Loucy (cell line): Measurements from ENCODE around the gene MMP14.

Experiments
- H2AFZ ChIP-seq: fragments of 200-600 bp; sonication (generic); 2 replicates; pipeline ENCODE4 v1.6.0; 2016; ENCODE audit warnings: antibody characterized with exemption, mild to moderate bottlenecking, low read length, moderate library complexity
- H3F3A ChIP-seq: fragments of 200-600 bp; 2 replicates; pipeline ENCODE4 v1.6.0; 2016; ENCODE audit warnings: antibody characterized with exemption, low read depth, mild to moderate bottlenecking
- H3K27me3 ChIP-seq: fragments of 200-600 bp; sonication (generic); 2 replicates; pipeline ENCODE4 v1.6.1; 2014; ENCODE audit warnings: low read length, mild to moderate bottlenecking; ENCODE audit not compliant: insufficient read depth, poor library complexity, severe bottlenecking
- H3K36me3 ChIP-seq: fragments of 200-600 bp; sonication (generic); 2 replicates; pipeline ENCODE4 v1.6.1; 2016; ENCODE audit warnings: low read length; ENCODE audit not compliant: insufficient read depth
- H3K4me1 ChIP-seq: fragments of 200-600 bp; sonication (generic); 2 replicates; pipeline ENCODE4 v1.5.1; 2014; ENCODE audit warnings: low read length, mild to moderate bottlenecking; ENCODE audit not compliant: insufficient read depth, poor library complexity, severe bottlenecking
- H3K4me2 ChIP-seq: fragments of 200-600 bp; sonication (generic); 2 replicates; pipeline ENCODE4 v1.6.0; 2014; ENCODE audit warnings: antibody characterized with exemption, low read length, low read depth, mild to moderate bottlenecking; ENCODE audit not compliant: poor library complexity, severe bottlenecking
- H3K4me3 ChIP-seq: fragments of 200-600 bp; sonication (generic); 2 replicates; pipeline ENCODE4 v1.5.1; 2014; ENCODE audit warnings: low read length, mild to moderate bottlenecking, mixed read lengths; ENCODE audit not compliant: poor library complexity, severe bottlenecking
- H3K79me2 ChIP-seq: fragments of 200-600 bp; sonication (generic); 2 replicates; pipeline ENCODE4 v1.6.1; 2014; ENCODE audit warnings: low read length; ENCODE audit not compliant: insufficient read depth
- H3K9ac ChIP-seq: fragments of 200-600 bp; sonication (generic); 2 replicates; pipeline ENCODE4 v1.6.0; 2014; ENCODE audit warnings: mild to moderate bottlenecking, low read depth, low read length, moderate library complexity; ENCODE audit not compliant: poor library complexity, severe bottlenecking
- H3K9me2 ChIP-seq: fragments of 200-600 bp; sonication (generic); replicated peaks from 2 replicates; pipeline ENCODE4 v1.6.1; 2016; ENCODE audit warnings: low read depth, low read length, mixed read lengths
- H3K9me3 ChIP-seq: fragments of 200-600 bp; sonication (generic); 2 replicates; pipeline ENCODE4 v1.6.1; 2014; ENCODE audit warnings: mild to moderate bottlenecking, antibody characterized with exemption, low read length, low read depth; ENCODE audit not compliant: insufficient read depth
- H4K20me1 ChIP-seq: fragments of 200-600 bp; sonication (generic); 2 replicates; pipeline ENCODE4 v1.6.0; 2014; ENCODE audit warnings: antibody characterized with exemption, low read length, mild to moderate bottlenecking; ENCODE audit not compliant: insufficient read depth, poor library complexity, severe bottlenecking
- CTCF ChIP-seq: fragments of 200-600 bp; sonication (generic); conservative IDR thresholded peaks from 2 replicates; pipeline ENCODE4 v1.5.1; 2014; ENCODE audit warnings: mild to moderate bottlenecking, antibody characterized with exemption, low read length
- EZH2phosphoT487 ChIP-seq: fragments of 200-600 bp; IDR thresholded peaks from 2 replicates; pipeline ENCODE4 v1.6.1; 2018; ENCODE audit warnings: antibody characterized with exemption, mild to moderate bottlenecking, moderate library complexity, borderline replicate concordance

The MMP14 gene

GRCh38 chr14:22878271-22879246 lies 42.2 kb downstream of the MMP14 start:
- H3K36me3 ChIP-seq: peaks cover 14% of the 10 kb centered on the region; the same call in 1 of the 2 replicates
- H3K79me2 ChIP-seq: no peaks in the 10 kb centered on the region
- H3K4me2 ChIP-seq: no peak overlapping the region
- H3F3A ChIP-seq: no peaks in the 10 kb centered on the region
- no peak overlapping the region for H2AFZ ChIP-seq
- no peak overlapping the region for H3K4me3 ChIP-seq
- TF ChIP-seq CTCF (no peak), EZH2phosphoT487 (no peak)
- H3K4me1 ChIP-seq: no peaks in the 10 kb centered on the region
- H3K9ac ChIP-seq: no peak overlapping the region
- no peaks in the 10 kb centered on the region for H3K27me3 ChIP-seq
- H4K20me1 ChIP-seq: no peaks in the 10 kb centered on the region
- no peaks in the 10 kb centered on the region for H3K9me3 ChIP-seq
- H3K9me2 ChIP-seq: no peaks in the 10 kb centered on the region

- no peak overlapping the region for H3K4me3 ChIP-seq
- H3F3A ChIP-seq: no peaks in the 10 kb centered on the region
Measured at GRCh38 chr14:22882064-22882463, 45.7 kb downstream of the MMP14 start.

GRCh38 chr14:22882529-22883172 lies 46.3 kb downstream of the MMP14 start:
- H4K20me1 ChIP-seq: no peaks in the 10 kb centered on the region
- H3K9ac ChIP-seq: no peak overlapping the region
- H3K4me1 ChIP-seq: no peaks in the 10 kb centered on the region
- H3K27me3 ChIP-seq: no peaks in the 10 kb centered on the region
- no peak overlapping the region for H3K4me2 ChIP-seq
- H3K79me2 ChIP-seq: no peaks in the 10 kb centered on the region
- H3K36me3 ChIP-seq: 0 out of 2 replicates have a peak, but pooled peaks cover under 1% of the 10 kb centered on the region
- H3F3A ChIP-seq: no peaks in the 10 kb centered on the region
- no peak for TF ChIP-seq EZH2phosphoT487
- no peak for TF ChIP-seq CTCF
- no peaks in the 10 kb centered on the region for H3K9me2 ChIP-seq
- no peaks in the 10 kb centered on the region for H3K9me3 ChIP-seq
- H3K4me3 ChIP-seq: no peak overlapping the region
- H2AFZ ChIP-seq: no peak overlapping the region

More at GRCh38 chr14:22882064-22882463, 45.7 kb downstream of the MMP14 start:
- Histone ChIP-seq H3K9me3 (no peaks in the 10 kb centered on the region), H3K36me3 (0 out of 2 replicates have a peak, but pooled peaks cover 6% of the 10 kb centered on the region), H3K9ac (no peak overlapping the region), H3K9me2 (no peaks in the 10 kb centered on the region), H4K20me1 (no peaks in the 10 kb centered on the region), H3K79me2 (no peaks in the 10 kb centered on the region), H3K4me1 (no peaks in the 10 kb centered on the region), H2AFZ (no peak overlapping the region), H3K27me3 (no peaks in the 10 kb centered on the region), H3K4me2 (no peak overlapping the region)
- TF ChIP-seq EZH2phosphoT487: no peak
- TF ChIP-seq CTCF: no peak
